H54 (cell line): ENCODE measurements around the gene METAP2.
A peak's percentile ranks its signal among the peaks of the same experiment; 100 is the strongest.
"Not testable (repeated sequence)": the region's sequence is repeated elsewhere in the genome, so short reads cannot be mapped to it uniquely, and the experiment has no call there.

ENCODE experiments used
- DNase-seq: peaks from one replicate; pipeline ENCODE4 v3.0.0; 2011; ENCODE audit warnings: low spot score, mixed read lengths; ENCODE audit not compliant: insufficient read length
- FAIRE-seq: peaks from 3 replicates; lab custom pipeline; 2011; peaks lifted over from hg19 to GRCh38; lab: Jason Lieb, UNC
- POLR2A ChIP-seq: IDR thresholded peaks from 2 replicates; pipeline ENCODE4 v1.6.1; 2011; ENCODE audit warnings: low read depth, mild to moderate bottlenecking, low read length

Gene METAP2

GRCh38 chr12:95458761-95459160 is 15.2 kb upstream of the METAP2 start:
- no peak for TF ChIP-seq POLR2A
- DNase-seq (no peak), FAIRE-seq (no peak)

GRCh38 chr12:95459310-95459709 is 14.6 kb upstream of the METAP2 start:
- no peak for TF ChIP-seq POLR2A
- no peak for FAIRE-seq

GRCh38 chr12:95460105-95460504 is 13.8 kb upstream of the METAP2 start:
- no peak for FAIRE-seq

More at GRCh38 chr12:95459310-95459709, 14.6 kb upstream of the METAP2 start:
- no peak for DNase-seq

GRCh38 chr12:95460896-95461295 is 13.1 kb upstream of the METAP2 start:
- no peak for DNase-seq

More at GRCh38 chr12:95460105-95460504, 13.8 kb upstream of the METAP2 start:
- DNase-seq, result no peak
- TF ChIP-seq POLR2A, result no peak

GRCh38 chr12:95462081-95462480 is 11.9 kb upstream of the METAP2 start:
- TF ChIP-seq POLR2A, result no peak
- DNase-seq, result no peak
- no peak for FAIRE-seq

More at GRCh38 chr12:95460896-95461295, 13.1 kb upstream of the METAP2 start:
- no peak for TF ChIP-seq POLR2A
- FAIRE-seq, result no peak

- DNase-seq (no peak), FAIRE-seq (no peak)
- no peak for TF ChIP-seq POLR2A
Observed at GRCh38 chr12:95462551-95462950, 11.4 kb upstream of the METAP2 start.

GRCh38 chr12:95463050-95463449 is 10.9 kb upstream of the METAP2 start:
- DNase-seq (no peak), FAIRE-seq (no peak)
- TF ChIP-seq POLR2A, result no peak

GRCh38 chr12:95463776-95464175 is 10.2 kb upstream of the METAP2 start:
- FAIRE-seq, DNase-seq: not testable (repeated sequence)

- FAIRE-seq (no peak), DNase-seq (no peak)
- TF ChIP-seq POLR2A, result no peak
Observed at GRCh38 chr12:95465275-95465674, 8.7 kb upstream of the METAP2 start.

GRCh38 chr12:95470300-95470699 is 3.7 kb upstream of the METAP2 start:
- no peak for TF ChIP-seq POLR2A

GRCh38 chr12:95473231-95473883 is 595 bp upstream of the METAP2 start:
- DNase-seq, result peak; percentile 24
- FAIRE-seq, result peak; percentile 69
- TF ChIP-seq POLR2A, result no peak

More at GRCh38 chr12:95470300-95470699, 3.7 kb upstream of the METAP2 start:
- FAIRE-seq (no peak), DNase-seq (no peak)

- FAIRE-seq (no peak), DNase-seq (no peak)
- TF ChIP-seq POLR2A, result no peak
Observed at GRCh38 chr12:95474660-95474958, 657 bp downstream of the METAP2 start.

- DNase-seq, result no peak
- no peak for TF ChIP-seq POLR2A
- no peak for FAIRE-seq
Observed at GRCh38 chr12:95480230-95480629, 6.3 kb downstream of the METAP2 start.

- no peak for DNase-seq
- TF ChIP-seq POLR2A, result no peak
- peak; percentile 53 for FAIRE-seq
Observed at GRCh38 chr12:95481072-95481471, 7.1 kb downstream of the METAP2 start.

- no peak for TF ChIP-seq POLR2A
- DNase-seq, result no peak
- FAIRE-seq, result no peak
Observed at GRCh38 chr12:95481888-95482287, 7.9 kb downstream of the METAP2 start.

- DNase-seq, FAIRE-seq: not testable (repeated sequence)
Observed at GRCh38 chr12:95482564-95482963, 8.6 kb downstream of the METAP2 start.
